ENCODE results near the gene CD276.

The CD276 gene

GRCh38 chr15:73677733-73678132, 6.5 kb upstream of the CD276 start:
- peaks cover 4% of the 10 kb centered on the region for H3K27me3 ChIP-seq (replicated peaks; ENCODE audit: control insufficient read depth, insufficient read depth, low read length)
- TF ChIP-seq CTCF (IDR thresholded peaks at IDR 0.05; ENCODE audit: insufficient read depth, low read length, poor library complexity, severe bottlenecking), result no peak
- H3K36me3 ChIP-seq (ENCODE audit: control insufficient read depth, insufficient read depth, low read length), result no peaks in the 10 kb centered on the region
- no peak overlapping the region for H3K4me3 ChIP-seq (replicated peaks; ENCODE audit: low read depth, low read length)
- DNase-seq (ENCODE audit: extremely low read depth, insufficient read length), result no peak

GRCh38 chr15:73678498-73678897, 5.7 kb upstream of the CD276 start:
- Histone ChIP-seq H3K36me3 (ENCODE audit: control insufficient read depth, insufficient read depth, low read length) (no peaks in the 10 kb centered on the region), H3K27me3 (replicated peaks; ENCODE audit: control insufficient read depth, insufficient read depth, low read length) (peaks cover 4% of the 10 kb centered on the region), H3K4me3 (replicated peaks; ENCODE audit: low read depth, low read length) (no peak overlapping the region)
- DNase-seq (ENCODE audit: extremely low read depth, insufficient read length), result no peak
- no peak for TF ChIP-seq CTCF (IDR thresholded peaks at IDR 0.05; ENCODE audit: insufficient read depth, low read length, poor library complexity, severe bottlenecking)

- no peak for TF ChIP-seq CTCF (IDR thresholded peaks at IDR 0.05; ENCODE audit: insufficient read depth, low read length, poor library complexity, severe bottlenecking)
- Histone ChIP-seq H3K27me3 (replicated peaks; ENCODE audit: control insufficient read depth, insufficient read depth, low read length) (peaks cover 4% of the 10 kb centered on the region), H3K36me3 (ENCODE audit: control insufficient read depth, insufficient read depth, low read length) (no peaks in the 10 kb centered on the region), H3K4me3 (replicated peaks; ENCODE audit: low read depth, low read length) (no peak overlapping the region)
- DNase-seq (ENCODE audit: extremely low read depth, insufficient read length), result no peak
Measured at GRCh38 chr15:73679180-73679579, 5.0 kb upstream of the CD276 start.

GRCh38 chr15:73679964-73680363, 4.2 kb upstream of the CD276 start:
- TF ChIP-seq CTCF (IDR thresholded peaks at IDR 0.05; ENCODE audit: insufficient read depth, low read length, poor library complexity, severe bottlenecking), result no peak
- Histone ChIP-seq H3K4me3 (replicated peaks; ENCODE audit: low read depth, low read length) (no peak overlapping the region), H3K27me3 (replicated peaks; ENCODE audit: control insufficient read depth, insufficient read depth, low read length) (peaks cover 4% of the 10 kb centered on the region), H3K36me3 (ENCODE audit: control insufficient read depth, insufficient read depth, low read length) (no peaks in the 10 kb centered on the region)
- DNase-seq (ENCODE audit: extremely low read depth, insufficient read length), result no peak

- Histone ChIP-seq H3K4me3 (replicated peaks; ENCODE audit: low read depth, low read length) (no peak overlapping the region), H3K27me3 (replicated peaks; ENCODE audit: control insufficient read depth, insufficient read depth, low read length) (peaks cover 4% of the 10 kb centered on the region), H3K36me3 (ENCODE audit: control insufficient read depth, insufficient read depth, low read length) (no peaks in the 10 kb centered on the region)
- DNase-seq (ENCODE audit: extremely low read depth, insufficient read length), result no peak
- no peak for TF ChIP-seq CTCF (IDR thresholded peaks at IDR 0.05; ENCODE audit: insufficient read depth, low read length, poor library complexity, severe bottlenecking)
Measured at GRCh38 chr15:73680549-73680948, 3.6 kb upstream of the CD276 start.

- no peak for TF ChIP-seq CTCF (IDR thresholded peaks at IDR 0.05; ENCODE audit: insufficient read depth, low read length, poor library complexity, severe bottlenecking)
- Histone ChIP-seq H3K36me3 (ENCODE audit: control insufficient read depth, insufficient read depth, low read length) (no peaks in the 10 kb centered on the region), H3K4me3 (replicated peaks; ENCODE audit: low read depth, low read length) (no peak overlapping the region), H3K27me3 (replicated peaks; ENCODE audit: control insufficient read depth, insufficient read depth, low read length) (peaks cover 4% of the 10 kb centered on the region)
- DNase-seq (ENCODE audit: extremely low read depth, insufficient read length), result no peak
Measured at GRCh38 chr15:73681063-73681462, 3.1 kb upstream of the CD276 start.
